Measurements from ENCODE around the gene EID2. TPM values are rescaled to one million over a fixed set of nuclear protein-coding genes. Genes with fewer than 3 reads are reported as not detected.

The EID2 gene
- polyA plus RNA-seq, 1 donor (not counting 4 experiments of a cell fraction or from before 2014, with no cell fraction given): 12.9 TPM

GRCh38 chr19:39492225-39492624 is 47.7 kb downstream of the EID2 start:
- H4K20me1 ChIP-seq (ENCODE audit: control insufficient read depth, extremely low read depth, insufficient read depth, low read length): no peaks in the 10 kb centered on the region
- H3K27ac ChIP-seq (ENCODE audit: control insufficient read depth, insufficient read depth, low read length): no peak overlapping the region
- TF ChIP-seq CTCF (optimal IDR thresholded peaks at IDR 0.05 in 1 of 3, IDR thresholded peaks at IDR 0.05 in 1 of 3, conservative IDR thresholded peaks at IDR 0.05 in 1 of 3; ENCODE audit: extremely low read depth in 1 of 3, insufficient read depth in 2 of 3, low read length in 3 of 3) (no peak), EZH2 (IDR thresholded peaks at IDR 0.05; ENCODE audit: low read length) (no peak)
- H3K9me3 ChIP-seq (ENCODE audit: control insufficient read depth, low read depth, low read length): no peaks in the 10 kb centered on the region
- DNase-seq (ENCODE audit: low read depth, low spot score): no peak
- H2AFZ ChIP-seq (ENCODE audit: control insufficient read depth, low read length): no peak overlapping the region
- H3K4me2 ChIP-seq (ENCODE audit: control insufficient read depth, extremely low read depth, insufficient read depth, low read depth, low read length): no peak overlapping the region
- dilution Hi-C loops (cut with MboI; ENCODE audit: extremely low pct_ligation_motif_present, low sequenced_read_pairs): no loop called here
- no peaks in the 10 kb centered on the region for H3K79me2 ChIP-seq (ENCODE audit: control insufficient read depth, insufficient read depth, low read length)
- peaks cover 19 to 29% of the 10 kb centered on the region in 2 experiments for H3K36me3 ChIP-seq (ENCODE audit: control insufficient read depth in 2 of 2, extremely low read depth in 1 of 2, insufficient read depth in 2 of 2, low read length in 2 of 2)
- no peak overlapping the region for H3K4me3 ChIP-seq (ENCODE audit: control insufficient read depth in 2 of 3, extremely low read depth in 1 of 3, insufficient read depth in 2 of 3, low read depth in 1 of 3, low read length in 3 of 3)
- H3K27me3 ChIP-seq (ENCODE audit: control insufficient read depth, extremely low read depth, insufficient read depth, low read length): peaks cover under 1% of the 10 kb centered on the region
- no peak overlapping the region for H3K9ac ChIP-seq (ENCODE audit: control insufficient read depth, extremely low read depth, insufficient read depth, low read length)
- no peak for FAIRE-seq
- no peaks in the 10 kb centered on the region for H3K9me1 ChIP-seq (ENCODE audit: control insufficient read depth, extremely low read depth, insufficient read depth, low read length)
- peaks cover 5% of the 10 kb centered on the region for H3K4me1 ChIP-seq (ENCODE audit: control insufficient read depth, extremely low read depth, insufficient read depth, low read length)

- Histone ChIP-seq H2AFZ (ENCODE audit: control insufficient read depth, low read length) (no peak overlapping the region), H3K4me1 (ENCODE audit: control insufficient read depth, extremely low read depth, insufficient read depth, low read length) (peaks cover 5% of the 10 kb centered on the region), H3K36me3 (ENCODE audit: control insufficient read depth in 2 of 2, extremely low read depth in 1 of 2, insufficient read depth in 2 of 2, low read length in 2 of 2) (peaks cover 33 to 48% of the 10 kb centered on the region in 2 experiments), H3K27ac (ENCODE audit: control insufficient read depth, insufficient read depth, low read length) (no peak overlapping the region), H3K9me3 (ENCODE audit: control insufficient read depth, low read depth, low read length) (no peaks in the 10 kb centered on the region), H3K9ac (ENCODE audit: control insufficient read depth, extremely low read depth, insufficient read depth, low read length) (no peak overlapping the region), H3K4me2 (ENCODE audit: control insufficient read depth, extremely low read depth, insufficient read depth, low read depth, low read length) (no peak overlapping the region), H4K20me1 (ENCODE audit: control insufficient read depth, extremely low read depth, insufficient read depth, low read length) (peaks cover 3% of the 10 kb centered on the region), H3K79me2 (ENCODE audit: control insufficient read depth, insufficient read depth, low read length) (peaks cover 10% of the 10 kb centered on the region), H3K27me3 (ENCODE audit: control insufficient read depth, extremely low read depth, insufficient read depth, low read length) (no peaks in the 10 kb centered on the region), H3K9me1 (ENCODE audit: control insufficient read depth, extremely low read depth, insufficient read depth, low read length) (no peaks in the 10 kb centered on the region), H3K4me3 (ENCODE audit: control insufficient read depth in 2 of 3, extremely low read depth in 1 of 3, insufficient read depth in 2 of 3, low read depth in 1 of 3, low read length in 3 of 3) (no peak overlapping the region)
- dilution Hi-C loops (cut with MboI; ENCODE audit: extremely low pct_ligation_motif_present, low sequenced_read_pairs): no loop called here
- no peak for TF ChIP-seq CTCF (optimal IDR thresholded peaks at IDR 0.05 in 1 of 3, IDR thresholded peaks at IDR 0.05 in 1 of 3, conservative IDR thresholded peaks at IDR 0.05 in 1 of 3; ENCODE audit: extremely low read depth in 1 of 3, insufficient read depth in 2 of 3, low read length in 3 of 3)
- no peak for TF ChIP-seq EZH2 (IDR thresholded peaks at IDR 0.05; ENCODE audit: low read length)
- no peak for DNase-seq (ENCODE audit: low read depth, low spot score)
- FAIRE-seq: no peak
These were observed 50.2 kb downstream of the EID2 start for GRCh38 chr19:39489756-39490155.

Small RNA genes lying within 50 kb of the gene (small RNA-seq; reads per million reads assigned to genes)
- gene RPS29P24 (ENCODE audit: insufficient read length in 3 of 3, low read depth in 3 of 3, low replicate concordance in 1 of 3): 0 reads per million in 3 experiments

Other genes starting within 250 kb of the EID2 start
- gene IFNL1, start 243.8 kb downstream of the EID2 start, polyA plus RNA-seq: not detected in 3 replicates
- 0.04 to 0.16 TPM (median 0.04 TPM) in 3 replicates for gene LRFN1, start 219.3 kb downstream of the EID2 start, polyA plus RNA-seq
- 0.14 TPM in 1 of 3 replicates, not detected in the others for gene GMFG, start 204.1 kb downstream of the EID2 start, polyA plus RNA-seq
- gene SAMD4B, start 197.7 kb downstream of the EID2 start, polyA plus RNA-seq: 20.9 to 40.5 TPM (median 28.1 TPM) in 3 replicates
- 30.7 to 53.3 TPM (median 39.4 TPM) in 3 replicates for gene PAF1, start 149.1 kb downstream of the EID2 start, polyA plus RNA-seq
- 14.7 to 18.8 TPM (median 18.2 TPM) in 3 replicates for gene MED29, start 148.8 kb downstream of the EID2 start, polyA plus RNA-seq
- 10.4 to 14.2 TPM (median 12.8 TPM) in 3 replicates for gene ZFP36, start 133.3 kb downstream of the EID2 start, polyA plus RNA-seq
- 3.6 to 6.4 TPM (median 5.2 TPM) in 3 replicates for gene PLEKHG2, start 127.5 kb downstream of the EID2 start, polyA plus RNA-seq
- 1,323 to 2,302 TPM (median 1,614 TPM) in 3 replicates for gene RPS16, start 104.2 kb downstream of the EID2 start, polyA plus RNA-seq
- gene SUPT5H, start 94.6 kb downstream of the EID2 start, polyA plus RNA-seq: 46.1 to 83.7 TPM (median 63.2 TPM) in 3 replicates
- gene TIMM50, start 59.3 kb downstream of the EID2 start, polyA plus RNA-seq: 71.6 to 91.5 TPM (median 85.5 TPM) in 3 replicates
- 0.80 to 1.1 TPM (median 0.89 TPM) in 3 replicates for gene DLL3, start 41.2 kb downstream of the EID2 start, polyA plus RNA-seq
- gene SELENOV, start 25.0 kb downstream of the EID2 start, polyA plus RNA-seq: not detected in 3 replicates
- 1.1 to 1.9 TPM (median 1.2 TPM) in 3 replicates for gene EID2B, start 7.3 kb downstream of the EID2 start, polyA plus RNA-seq
- gene LGALS13, start 62.4 kb upstream of the EID2 start, polyA plus RNA-seq: not detected in 3 replicates
- not detected in 3 replicates for gene LGALS16, start 115.8 kb upstream of the EID2 start, polyA plus RNA-seq
- gene LGALS14, start 164.3 kb upstream of the EID2 start, polyA plus RNA-seq: not detected in 3 replicates
- not detected in 3 replicates for gene CLC, start 197.9 kb upstream of the EID2 start, polyA plus RNA-seq
- not detected in 3 replicates for gene LEUTX, start 238.7 kb upstream of the EID2 start, polyA plus RNA-seq